A172 (cell line): ENCODE data around the gene GLRX3. TPM values are rescaled to one million over a fixed set of nuclear protein-coding genes. Genes with fewer than 3 reads are reported as not detected.

Experiments
- DNase-seq: peaks from one replicate; pipeline ENCODE4 v3.0.0-alpha.2; 2015; ENCODE audit warnings: low spot score
- total RNA-seq: library from RNA; depleted of rRNA; stranded (reverse); fragments of >200 nt; shearing (Covaris generic); gene quantifications from 2 replicates; pipeline ENCODE4 v1.2.3, GENCODE V29; 2014; rRNA removed

The GLRX3 gene
- total RNA-seq, 1 experiment from 2014 or later, result 197 TPM

DNA sequence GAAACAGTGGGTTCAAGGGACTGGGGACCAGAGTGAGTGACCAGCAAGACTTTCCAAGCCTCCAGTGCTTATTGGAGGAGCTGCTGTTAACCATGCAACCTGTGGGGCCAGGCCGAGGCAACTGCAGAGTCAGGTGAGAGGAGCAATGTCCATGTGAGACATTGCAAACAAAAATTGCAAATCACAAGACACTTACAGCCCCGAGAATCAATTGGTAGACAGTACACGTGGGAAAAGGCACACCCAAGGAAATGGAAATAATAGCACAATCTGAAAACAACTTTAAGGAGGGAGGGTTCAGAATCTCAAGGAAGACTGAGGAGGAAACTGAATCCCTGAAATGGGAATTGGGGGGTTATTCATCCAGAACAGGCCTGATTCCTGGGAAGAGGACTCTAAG lies 72.6 kb downstream of the GLRX3 start:
- no peak for DNase-seq

DNA sequence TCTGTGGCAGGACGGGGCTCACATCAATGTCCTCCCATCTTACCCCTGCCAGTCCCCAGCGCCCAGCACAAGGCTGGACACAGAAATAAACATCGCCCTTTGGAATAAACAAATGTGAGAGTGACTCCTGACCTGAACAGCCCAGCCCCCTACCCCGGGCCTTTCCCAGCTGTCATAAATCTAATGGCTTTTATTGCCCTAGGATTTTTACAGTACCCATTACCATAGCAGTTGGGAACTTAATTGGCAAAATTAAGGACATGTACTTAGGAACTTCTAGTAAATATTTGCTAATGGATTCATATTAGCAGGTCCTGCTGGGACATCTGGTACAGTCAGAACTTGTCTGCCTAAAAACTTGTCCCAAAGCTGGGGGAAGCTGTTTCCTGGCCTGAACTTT lies 76.6 kb downstream of the GLRX3 start:
- no peak for DNase-seq

DNA sequence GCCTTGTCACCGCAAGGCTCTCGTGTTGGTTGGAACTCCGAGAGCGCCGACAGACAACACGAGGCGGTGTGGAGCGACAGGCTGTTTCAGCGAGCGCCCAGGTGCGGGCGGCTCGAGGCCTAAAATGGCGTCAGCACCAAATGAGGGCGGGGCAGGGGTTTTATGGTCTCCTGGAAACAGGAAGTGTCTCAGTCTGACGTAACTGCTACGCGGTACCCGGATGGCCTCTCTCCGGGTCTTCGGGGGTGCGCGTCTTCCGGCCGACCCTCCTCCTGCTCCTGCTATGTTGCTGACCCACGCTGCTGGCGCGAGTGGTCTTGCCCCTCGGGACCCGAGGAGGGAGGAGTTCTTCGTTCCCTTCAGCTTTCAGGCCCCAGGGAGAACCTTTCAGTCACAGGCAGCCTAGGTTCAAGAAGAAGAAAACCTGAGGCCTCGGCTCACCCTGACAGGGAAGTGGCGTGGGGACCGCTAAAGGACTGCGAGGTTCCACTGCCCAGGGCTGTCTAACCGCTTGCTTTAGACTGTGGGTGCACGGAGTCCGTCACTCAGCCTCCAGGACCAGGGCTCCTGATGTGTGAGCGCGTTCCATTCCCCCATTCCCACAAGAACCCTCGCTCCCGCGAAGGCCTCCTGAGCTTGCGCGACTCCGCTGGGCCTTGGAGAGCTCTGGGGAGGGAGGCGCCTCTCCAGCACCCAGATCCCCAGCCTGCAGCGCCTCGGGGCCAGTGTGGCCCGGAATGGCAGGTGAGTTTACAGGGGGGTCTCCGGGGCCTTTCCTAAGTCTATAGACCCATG lies 77.3 kb downstream of the GLRX3 start:
- DNase-seq, result no peak

DNA sequence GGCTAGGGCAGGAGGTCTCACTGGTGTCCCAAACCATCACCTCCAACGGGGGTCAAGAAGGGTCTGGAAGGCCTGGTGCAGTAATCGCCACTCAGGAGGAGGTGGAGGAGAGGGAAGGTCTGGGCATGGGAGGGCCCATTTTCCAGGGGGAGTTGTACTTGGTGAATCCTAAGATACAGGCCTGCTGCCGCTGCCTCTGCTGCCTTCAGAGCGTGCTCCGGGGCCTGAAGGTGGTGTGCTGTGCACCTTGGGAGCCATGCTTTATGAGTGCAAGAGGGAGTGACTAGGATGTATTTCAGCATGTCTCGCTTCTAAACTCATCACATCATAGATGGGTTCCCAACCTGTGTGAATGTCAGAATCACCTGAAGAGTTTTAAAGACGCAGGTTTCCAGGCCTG lies 78.2 kb downstream of the GLRX3 start:
- DNase-seq, result no peak

DNA sequence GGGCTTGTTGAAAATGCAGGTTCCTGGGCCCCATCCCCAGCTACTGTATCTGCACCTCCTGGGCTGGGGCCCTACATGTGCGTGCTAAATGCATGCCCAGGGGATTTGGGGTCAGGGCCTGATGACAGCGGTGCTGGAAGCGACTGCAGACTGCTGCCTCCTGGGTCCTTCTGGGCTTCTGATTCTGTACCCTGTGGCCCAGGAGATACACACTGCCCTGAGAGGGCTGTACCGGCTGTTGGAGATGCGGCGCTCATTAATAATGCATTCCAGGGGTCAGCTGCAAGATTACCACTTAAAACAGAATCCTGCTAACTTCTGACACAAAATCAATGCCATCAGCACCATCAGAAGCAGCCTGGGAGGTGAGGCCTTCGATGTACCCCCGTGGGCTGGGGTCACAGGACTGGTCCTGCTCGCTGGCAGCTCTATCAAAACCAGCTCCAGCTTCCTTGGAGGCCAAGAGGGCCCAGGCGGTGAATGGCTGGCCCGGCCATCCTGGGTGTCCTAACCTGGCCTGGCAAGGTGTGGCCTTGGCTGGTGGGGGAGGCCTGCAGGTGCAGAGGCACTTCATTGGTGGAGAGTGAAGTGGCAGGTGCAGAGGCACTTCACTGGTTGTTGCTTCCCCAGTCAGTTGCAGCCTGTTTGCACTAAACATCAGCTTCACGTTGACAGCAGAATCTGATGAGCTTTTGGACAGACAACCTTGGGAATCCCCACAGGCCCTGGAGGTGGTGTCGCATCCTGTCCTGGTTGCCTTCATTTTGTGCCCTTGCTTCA lies 79.2 kb downstream of the GLRX3 start:
- no peak for DNase-seq

DNA sequence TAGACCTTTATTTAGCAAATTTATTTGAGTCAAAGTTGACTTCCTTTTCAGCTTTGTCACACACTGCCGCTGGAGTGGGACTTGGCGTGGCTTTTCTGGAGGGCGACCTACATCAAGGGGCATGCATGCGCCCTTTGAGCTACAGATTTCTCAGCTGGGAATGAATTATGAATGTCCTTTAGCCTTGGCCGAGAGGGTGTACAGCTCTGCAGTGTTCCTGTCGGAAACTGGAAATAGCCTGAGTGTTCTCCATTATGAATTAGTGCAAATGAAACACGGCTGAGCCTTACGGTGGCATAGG lies 79.7 kb downstream of the GLRX3 start:
- no peak for DNase-seq

DNA sequence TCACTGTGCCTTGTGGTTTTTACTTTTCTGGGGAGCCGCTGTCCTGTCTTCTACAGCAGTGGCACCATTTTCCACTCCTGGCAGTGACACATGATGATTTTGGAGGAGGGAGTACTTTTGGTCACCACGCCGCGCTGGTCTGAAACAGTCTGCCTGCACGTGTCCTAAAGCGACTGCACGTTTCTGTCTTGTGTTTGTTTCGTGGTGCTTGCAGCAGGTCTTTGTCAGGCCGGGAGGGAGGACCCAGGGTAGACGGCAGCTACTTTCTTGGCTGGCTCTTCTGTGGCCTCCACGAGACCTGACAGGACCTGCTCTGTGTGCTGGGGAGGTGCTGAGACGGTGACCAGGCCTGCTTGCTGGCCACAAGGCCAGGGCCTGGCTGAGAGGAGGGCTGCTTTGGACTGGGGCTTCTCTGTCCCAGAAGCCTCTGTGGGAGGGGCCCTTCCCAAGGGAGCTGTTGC lies 82.0 kb downstream of the GLRX3 start:
- DNase-seq, result no peak

DNA sequence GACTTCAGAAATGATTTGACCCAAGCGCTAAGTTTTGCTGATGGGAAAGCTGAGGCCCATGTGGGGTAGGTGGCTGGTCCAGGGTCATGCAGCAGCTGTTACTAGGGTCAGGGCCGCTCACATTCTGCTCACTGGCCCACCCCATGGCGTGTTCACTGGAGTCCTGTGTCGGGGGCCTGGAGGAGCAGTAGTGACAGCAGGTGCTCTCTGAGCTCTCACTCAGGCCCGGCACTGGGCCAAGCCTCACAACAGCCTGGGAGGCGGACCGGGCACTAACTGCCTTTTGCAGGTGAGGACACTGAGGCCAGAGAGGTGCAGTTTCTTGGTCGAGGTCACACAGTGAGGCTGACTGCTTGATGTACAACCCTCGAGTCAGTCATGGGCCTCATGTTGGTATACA lies 82.7 kb downstream of the GLRX3 start:
- no peak for DNase-seq

DNA sequence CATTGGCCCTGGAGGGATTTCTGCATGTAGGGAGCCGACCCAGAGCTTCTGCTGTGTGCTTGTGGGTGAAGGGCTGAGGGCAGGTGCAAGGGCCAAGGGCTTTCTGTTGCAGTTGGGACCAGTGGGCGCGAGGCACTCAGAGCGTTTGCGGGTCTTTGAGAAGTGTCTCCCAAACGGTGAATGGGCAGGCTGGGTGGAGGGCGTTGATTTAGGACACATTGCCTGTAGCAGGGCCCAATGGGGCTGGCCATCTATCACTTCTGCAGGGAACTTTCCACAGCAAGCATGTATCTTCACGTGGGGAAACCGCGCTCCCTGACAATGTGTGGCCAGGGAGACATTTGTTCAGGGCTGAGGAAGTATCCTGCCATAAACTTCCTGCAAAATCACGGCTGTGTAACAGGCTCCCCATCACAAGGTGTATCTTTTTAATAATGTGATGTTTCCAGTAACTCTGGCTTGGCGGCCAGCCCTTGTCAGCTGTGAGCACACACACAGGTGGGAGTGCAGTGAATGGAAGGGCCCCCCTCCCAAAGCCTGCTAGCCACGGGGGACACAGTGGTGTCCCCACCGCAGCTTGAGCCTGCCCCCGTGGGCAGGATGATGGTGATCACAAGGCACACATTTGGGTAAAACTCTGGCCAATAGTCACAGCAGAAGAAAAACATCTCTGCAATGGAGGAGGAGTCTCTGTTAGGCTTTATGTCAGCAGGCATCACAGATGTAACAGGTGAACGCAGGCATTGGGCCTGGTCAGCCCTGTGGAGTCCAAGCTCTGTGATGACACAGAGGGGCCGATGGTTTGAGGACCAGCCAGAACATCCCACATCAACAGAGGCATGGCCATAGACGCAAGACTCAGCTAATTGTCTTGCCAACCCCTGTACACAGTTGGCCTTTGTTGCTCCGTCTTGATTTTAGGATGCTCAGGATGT lies 84.3 kb downstream of the GLRX3 start:
- no peak for DNase-seq

DNA sequence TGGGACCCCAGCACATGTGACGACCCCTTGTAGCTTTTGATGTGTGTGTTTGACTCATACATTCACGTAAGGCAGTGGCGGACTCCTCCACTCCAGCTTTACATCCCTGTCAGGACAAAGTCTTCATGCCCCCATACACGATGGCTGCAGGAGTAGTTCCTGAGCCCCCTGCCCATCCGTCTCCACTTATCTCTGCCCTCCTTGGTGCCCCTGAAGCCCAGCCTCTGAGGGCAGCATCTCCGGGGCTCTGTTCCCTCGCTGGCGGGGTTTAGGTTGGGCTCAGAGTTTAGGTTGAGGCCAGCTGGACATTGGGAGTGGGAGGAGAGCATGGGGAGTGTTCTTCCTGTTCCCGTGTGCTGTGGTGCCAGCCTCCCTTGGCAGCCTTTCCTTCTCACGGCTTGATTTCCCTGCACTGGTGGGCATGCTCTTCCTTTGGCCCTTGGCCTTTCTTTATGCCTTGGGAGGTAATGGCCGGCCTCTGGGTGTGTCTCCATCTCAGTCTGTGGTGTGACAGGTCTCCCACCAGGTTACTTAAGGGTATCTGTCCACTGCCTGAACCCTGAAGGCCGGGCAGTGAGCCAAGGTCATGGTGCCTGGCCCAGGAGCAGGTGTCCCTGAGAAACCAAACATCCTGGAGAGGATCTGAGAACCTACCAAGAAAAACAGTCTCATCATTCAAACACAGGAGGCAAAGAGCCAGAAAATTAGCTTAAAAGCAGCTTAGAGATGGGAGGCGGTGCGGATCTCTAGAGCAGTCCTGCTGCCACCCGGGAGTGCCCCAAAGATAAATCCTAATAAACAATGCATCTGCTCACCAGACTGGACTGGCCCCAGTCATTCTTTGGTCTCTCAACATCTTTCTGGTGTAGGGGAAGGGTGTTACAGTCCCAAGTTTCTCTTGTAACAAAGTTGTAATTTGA lies 85.5 kb downstream of the GLRX3 start:
- no peak for DNase-seq

DNA sequence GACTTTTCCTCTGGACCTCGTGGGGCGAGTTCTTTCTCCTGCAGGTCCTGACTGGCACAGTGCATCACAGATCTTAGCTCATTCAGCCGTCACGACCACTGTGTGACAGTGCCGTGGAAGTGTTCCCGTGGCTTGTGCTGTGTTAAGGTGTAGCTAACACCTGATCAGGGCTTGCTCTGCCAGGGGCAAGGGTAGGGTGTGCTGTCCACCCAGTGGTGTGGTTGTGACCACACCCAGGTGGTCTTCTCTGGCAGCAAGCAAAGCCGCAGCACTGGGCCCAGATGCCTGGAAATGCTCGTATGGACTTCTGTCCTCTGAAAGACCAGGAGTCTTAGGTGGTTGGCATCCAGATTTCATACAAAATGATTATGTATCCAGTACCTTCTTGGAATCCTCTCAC lies 86.2 kb downstream of the GLRX3 start:
- no peak for DNase-seq

DNA sequence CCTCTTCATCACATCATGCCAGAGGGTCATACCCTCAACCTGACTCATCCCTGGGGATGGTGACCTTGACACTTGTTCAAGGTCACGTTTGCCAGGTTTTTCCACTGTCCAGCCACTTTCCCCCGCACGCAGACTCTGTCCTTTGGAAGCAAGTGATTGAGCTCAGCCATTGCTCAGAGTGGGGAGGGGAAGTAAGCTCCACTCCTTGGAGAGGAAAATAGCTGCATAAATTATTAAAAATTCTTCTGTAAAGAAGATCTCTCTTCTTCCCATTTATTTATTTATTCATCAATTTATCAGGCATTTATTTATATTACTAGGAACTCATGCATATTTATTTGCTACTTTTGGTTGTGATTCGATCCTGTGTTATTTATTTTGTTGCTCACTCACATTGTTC lies 88.0 kb downstream of the GLRX3 start:
- DNase-seq, result no peak

DNA sequence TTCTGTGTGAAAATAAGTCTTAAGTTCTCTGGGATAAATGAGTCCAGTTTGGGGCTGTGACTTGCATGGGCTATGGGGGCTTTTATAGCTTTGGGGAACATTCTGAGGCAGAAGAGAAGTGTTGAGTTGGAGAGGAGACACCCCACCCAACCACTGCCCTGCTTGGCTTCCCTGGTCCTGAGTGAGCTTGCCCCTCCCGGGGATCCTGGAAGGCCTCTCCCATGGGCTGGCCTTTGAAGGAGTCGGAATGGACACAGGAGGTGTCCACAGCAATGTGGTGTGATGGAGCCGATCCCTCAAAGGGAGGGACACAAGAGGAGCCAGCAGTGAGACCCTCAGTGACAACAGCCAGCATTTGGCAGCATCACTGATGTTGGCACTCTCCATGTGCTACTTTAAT lies 89.8 kb downstream of the GLRX3 start:
- DNase-seq, result no peak

DNA sequence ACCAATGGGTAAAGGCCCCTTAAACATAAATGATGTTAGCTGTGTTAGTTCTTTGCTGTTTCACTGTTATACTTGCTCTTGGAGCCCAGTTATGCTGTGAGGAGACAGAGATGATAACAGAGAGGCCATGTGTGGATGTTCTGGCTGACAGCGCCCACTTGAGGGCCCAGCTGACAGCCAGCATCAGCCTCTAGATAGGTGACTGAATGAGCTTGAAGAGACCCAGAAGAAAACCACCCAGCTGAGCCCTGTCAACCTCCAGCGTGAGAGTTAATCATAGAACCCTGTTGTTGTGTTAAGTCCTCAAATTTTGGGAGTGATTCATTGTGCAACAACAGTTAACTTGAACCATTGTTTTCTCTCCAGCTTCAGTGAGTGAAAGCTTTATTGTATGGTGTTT lies 91.7 kb downstream of the GLRX3 start:
- DNase-seq, result no peak

Other genes starting within 250 kb of the GLRX3 start
- not detected in 2 replicates for gene EBF3, start 172.1 kb upstream of the GLRX3 start, total RNA-seq
- gene C10orf143, start 25.6 kb upstream of the GLRX3 start, total RNA-seq, result 0.05 TPM in 2 replicates